GM18519 (cell line): ENCODE data around the gene ITGA2B.
A peak's percentile ranks its signal among the peaks of the same experiment; 100 is the strongest.
"Not testable (repeated sequence)": the region's sequence is repeated elsewhere in the genome, so short reads cannot be mapped to it uniquely, and the experiment has no call there.

Source experiments
- ATAC-seq: cut with Tn5 transposase; IDR thresholded peaks from one replicate; pipeline ENCODE4 v1.9.1; 2021; ENCODE audit warnings: mild to moderate bottlenecking, moderate library complexity; ENCODE audit not compliant: unreplicated experiment, low FRiP score

ITGA2B gene

DNA sequence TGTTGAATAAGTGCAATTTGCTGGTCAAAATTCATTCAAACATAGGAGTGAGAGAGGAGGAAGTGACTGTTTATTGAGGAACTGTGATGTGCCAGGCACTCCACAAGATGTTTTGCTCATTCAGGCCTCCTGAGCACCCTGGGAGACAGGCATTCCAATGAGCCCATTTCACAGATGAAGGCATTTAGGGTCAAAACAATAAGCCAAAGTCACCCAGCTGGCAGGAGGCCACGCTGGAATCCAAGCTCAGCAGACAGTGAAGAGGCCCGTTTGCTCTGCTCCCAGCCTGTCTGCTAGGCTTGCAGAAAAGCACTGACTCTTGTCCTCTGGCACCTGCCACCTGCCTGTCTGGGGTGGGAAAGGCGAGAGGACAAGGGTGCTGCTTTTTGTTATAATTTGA, 54.7 kb downstream of the ITGA2B start:
- no peak for ATAC-seq

DNA sequence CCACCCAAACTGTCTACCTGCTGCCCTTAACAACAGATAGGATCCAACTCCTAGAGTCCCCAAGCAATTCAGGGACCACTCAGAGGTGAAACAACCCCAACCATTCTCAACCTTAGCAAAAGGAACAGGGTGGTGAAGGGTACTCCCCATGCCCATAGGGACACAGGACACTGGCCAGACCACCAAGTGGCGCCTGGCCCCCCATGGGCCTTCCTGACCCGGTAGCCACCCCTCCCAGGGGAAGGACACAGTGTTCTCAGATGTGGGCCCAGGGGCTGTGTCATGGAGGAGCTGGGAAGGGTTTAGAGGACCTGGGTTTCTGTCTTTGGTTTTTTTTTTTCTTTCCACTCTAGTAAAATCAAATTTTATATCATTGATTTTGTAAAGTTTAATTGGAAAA, 55.1 kb downstream of the ITGA2B start:
- ATAC-seq, result no peak

DNA sequence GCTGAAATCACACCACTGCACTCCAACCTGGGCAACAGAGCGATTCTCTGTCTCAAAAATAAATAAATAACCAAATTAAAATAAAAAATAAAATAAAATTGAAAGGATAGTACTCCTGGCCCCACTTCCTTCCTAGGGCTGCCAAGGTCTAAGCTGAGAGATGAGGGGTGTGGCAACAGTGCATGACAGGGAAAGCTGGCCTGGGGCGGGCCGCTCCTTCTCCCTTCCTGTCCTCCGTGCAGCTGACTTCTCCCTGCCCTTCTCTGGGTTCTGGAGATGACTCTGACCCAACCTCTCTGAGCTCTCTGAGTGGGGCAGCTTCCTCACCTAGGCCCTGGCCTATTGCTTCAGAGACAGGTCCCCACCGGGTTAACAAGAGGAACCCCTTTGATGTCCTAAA, 56.1 kb downstream of the ITGA2B start:
- no peak for ATAC-seq

DNA sequence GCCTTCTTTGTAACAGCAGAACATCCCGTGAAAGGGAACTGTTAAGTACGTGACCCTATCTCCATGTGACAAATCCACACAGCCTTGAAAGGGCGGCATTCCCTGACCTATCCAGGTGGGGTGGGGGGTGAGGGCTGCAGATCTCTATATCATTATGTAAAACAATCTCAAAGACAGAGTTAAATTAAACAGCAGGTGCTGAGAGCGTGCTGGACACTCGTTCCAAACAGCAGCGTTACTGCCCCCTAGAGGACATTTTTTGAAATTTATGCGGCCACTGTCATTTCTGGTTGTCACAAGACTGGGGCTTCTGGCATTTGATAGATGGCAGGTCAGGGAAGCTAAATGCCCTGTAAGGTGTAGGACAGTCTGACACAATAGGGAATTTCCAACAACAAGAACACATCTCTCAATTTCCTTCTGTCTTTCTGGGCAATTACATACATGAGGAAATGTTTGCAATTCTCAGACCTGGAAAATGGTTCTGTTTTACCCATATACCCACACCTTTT, 58.1 kb downstream of the ITGA2B start:
- no peak for ATAC-seq

DNA sequence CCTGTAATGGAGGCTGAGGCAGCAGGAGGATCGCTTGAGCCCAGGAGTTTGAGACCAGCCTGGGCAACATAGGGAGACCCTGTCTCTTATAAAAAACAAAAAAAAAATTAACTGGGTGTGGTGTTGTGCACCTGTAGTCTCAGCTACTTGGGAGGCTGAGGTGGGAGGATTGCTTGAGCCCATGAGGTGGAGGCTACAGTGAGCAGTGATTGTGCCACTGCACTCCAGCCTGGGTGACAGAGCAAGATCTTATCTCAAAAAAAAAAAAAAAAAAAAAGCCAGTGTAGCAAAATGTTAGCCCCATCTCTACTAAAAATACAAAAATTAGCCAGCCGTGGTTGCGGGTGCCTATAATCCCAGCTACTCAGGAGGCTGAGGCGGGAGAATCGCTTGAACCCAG, 59.2 kb downstream of the ITGA2B start:
- ATAC-seq, result not testable (repeated sequence)

DNA sequence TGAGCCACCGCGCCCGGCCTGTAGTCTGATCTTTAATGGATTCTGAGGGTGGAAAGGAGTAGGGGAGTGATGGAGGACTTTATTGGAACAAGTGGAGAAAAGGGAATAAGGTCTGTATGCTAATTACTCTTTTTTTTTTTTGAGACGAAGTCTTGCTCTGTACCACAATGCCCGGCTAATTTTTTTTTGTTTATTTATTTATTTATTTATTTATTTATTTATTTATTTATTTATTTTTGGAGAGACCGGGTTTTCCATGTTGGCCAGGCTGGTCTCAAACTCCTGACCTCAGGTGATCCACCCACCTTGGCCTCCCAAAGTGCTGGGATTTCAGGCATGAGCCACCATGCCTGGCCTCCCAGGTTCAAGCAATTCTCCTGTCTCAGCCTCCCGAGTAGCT, 59.9 kb downstream of the ITGA2B start:
- ATAC-seq, result not testable (repeated sequence)

DNA sequence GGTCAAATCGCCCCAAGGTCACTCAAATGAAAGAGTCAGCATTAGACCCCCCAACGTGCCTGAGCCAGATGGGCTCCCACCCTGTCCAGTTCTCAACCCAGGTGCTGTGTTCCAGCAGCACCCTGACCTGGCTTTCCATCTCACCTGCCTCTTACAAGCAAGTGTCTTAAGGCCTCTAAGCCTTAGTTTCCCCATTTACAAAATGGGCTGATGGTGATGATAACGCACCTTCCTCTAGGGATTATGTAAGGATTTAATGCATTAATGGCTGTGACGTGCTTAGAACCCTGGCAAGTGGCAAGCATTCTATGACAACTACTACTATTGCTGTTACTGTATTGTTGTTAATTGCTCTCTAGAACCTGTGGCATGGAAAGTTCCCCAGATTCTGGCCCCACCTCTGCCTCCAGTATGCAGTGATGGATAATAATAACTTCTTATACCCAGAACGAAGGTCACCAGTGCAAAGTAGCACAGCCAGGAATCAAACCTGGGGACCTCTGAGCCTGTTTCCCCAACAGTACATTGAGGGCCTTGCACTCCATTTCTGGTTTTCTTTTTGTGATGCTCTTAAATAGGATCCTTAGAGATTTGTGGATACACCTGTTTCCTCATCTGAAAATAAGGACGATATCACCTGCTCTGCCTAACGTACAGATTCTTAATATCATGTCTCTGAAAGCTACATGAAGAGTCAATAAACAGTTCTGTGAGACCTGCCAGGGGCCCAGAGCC, 61.6 kb downstream of the ITGA2B start:
- no peak for ATAC-seq

DNA sequence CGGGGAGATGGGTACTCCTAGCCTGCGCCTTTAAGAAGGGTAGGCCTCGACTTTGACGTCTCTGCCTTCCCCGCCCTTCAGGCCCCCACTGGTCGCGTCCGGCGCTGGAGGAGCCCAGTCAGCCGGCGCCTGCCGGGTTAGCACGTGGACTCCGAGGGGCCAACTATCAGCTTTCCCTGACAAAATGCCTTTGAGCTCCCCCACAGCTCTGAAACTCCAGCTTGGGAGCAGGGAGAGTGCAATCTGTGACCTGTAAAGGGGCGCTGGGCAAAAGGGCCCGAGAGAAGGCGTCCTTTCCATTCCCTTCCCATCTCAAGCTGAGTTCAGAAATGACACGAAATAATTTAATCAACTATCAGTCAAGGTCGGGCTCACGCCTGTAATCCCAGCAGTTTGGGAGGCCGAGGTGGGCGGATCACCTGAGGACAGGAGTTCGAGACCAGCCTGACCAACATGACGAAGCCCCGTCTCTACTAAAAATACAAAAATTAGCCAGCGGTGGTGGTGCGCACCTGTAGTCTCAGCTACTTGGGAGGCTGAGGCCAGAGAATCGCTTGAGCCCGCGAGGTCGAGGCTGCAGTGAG, 62.5 kb downstream of the ITGA2B start:
- ATAC-seq, result peak; percentile 35

DNA sequence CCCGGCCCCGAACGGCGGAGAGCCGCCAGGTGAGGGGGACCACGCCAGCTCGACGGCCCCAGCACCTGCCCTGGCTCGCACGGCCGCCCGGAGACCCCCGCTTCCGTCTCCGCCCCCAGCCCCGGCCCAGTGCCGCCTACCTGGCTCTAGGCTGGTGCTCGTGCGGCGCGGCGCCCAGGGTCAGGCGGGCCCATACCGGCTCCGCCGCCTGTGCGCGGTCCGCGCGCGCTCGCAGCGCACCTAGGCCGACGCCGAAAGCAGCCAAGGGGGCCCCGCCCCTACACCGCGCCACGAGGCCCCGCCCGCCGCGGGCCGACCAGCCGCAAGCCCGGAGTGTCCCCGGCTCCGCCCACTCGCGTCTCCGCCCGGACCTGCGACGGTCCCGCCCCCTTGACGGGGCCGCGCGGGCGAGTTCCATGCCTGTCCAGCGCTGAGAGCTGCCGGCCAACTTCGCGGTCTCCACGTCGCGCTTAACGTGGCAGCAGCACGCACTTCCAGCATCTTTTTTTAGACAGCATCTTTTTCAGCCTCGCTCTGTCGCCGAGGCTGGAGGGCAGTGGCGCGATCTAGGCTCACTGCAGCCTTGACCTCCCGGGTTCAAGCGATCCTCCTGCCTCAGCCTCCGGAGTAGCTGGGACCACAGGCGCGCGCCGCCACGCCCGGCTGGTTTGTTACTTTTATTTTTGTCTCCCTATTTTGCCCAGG, 64.7 kb downstream of the ITGA2B start, which contains the start of gene SLC25A39:
SLC25A39 (minus strand) TSS at position 253 of the 705 bp plus-strand sequence. CDS start 1,261 bp downstream, outside the sequence.
- peak; percentile 55 for ATAC-seq

DNA sequence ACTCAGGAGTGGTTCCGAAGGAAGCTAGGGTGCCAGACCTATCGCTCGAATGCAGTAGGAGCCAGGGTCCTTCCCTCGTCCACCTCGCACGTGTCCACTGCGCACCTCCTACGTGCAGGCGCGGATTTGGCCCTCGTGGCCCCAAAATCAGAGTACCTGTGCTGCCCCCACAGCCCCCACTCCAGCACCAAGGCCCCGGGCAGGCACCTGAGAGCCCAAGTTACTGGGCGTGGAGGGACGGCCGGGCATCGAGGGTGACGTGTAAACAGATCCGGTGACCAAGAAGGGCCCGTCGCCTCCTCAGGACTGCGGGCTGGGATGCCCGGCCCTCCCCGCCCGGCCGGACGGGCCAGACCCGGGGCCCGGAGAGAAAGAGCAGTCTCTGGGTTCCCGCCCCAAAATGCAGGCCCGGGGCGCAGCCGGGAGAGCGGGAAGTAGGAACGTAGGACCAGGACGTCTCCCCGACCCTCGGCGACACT, 65.3 kb downstream of the ITGA2B start:
- no peak for ATAC-seq

DNA sequence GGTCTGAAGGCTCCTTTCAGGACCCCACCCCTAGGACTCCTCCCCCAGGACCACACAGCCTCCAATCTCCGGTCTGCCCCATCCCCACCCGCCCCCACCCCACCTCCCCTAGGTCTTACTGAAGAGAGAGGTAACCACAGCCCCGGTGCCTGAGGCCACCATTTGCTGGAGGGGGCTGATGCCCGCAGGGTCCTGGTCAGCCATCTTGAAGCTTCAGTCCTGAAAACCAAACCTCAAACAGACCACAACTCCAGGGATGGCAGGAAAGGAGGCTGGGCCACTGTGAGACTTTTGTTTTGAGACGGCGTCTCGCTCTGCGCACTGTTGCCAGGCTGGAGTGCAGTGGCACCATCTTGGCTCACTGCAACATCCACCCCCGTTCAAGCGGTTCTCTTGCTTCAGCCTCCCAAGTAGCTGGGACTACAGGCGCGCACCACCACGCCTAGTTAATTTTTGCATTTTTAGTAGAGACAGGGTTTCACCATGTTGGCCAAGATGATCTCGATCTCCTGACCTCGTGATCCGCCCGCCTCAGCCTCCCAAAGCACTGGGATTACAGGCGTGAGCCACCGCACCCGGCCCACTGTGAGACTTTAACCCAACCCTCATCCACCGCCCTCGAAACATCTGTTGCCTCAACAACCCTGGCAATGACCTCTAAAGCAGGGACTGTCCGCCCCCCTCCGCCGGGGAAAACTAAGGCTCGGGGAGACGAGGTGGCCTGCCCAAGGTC, 65.9 kb downstream of the ITGA2B start:
- ATAC-seq, result no peak

DNA sequence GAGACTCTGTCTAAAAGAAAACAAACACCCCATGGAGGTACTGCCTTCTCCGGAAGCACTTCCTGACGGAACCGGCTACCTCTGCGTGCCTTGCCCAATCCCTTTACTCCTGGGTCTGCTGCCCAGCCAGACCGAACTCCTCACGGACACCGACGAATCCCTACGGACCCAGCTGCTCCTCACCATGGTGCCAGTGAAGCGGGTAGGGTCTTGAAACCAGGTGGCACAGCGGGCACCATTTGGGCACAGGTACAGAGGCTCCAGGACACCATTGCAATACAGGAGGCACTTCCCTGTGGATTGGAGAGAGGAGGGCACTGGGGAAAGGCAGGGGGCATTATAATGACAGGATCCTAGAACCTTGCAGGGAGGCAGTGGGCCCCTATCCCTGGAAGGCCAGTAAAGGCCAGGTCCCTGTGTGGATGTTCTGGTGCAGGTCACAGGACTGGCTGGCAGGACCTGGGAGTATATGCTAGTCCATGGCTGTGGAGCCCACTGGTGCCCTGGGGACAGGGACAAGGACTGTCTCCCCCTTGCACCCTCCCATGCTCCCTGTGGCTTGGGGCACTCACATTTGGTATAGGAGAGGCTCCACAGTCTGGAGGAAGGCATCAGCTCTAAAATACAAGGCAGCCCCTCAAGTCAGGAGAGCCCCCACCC, 67.1 kb downstream of the ITGA2B start:
- no peak for ATAC-seq
